WTC11 (cell line): ENCODE results near the gene LCNL1.

Experiments used
- CBFB ChIP-seq: sonication (generic); formaldehyde crosslinking; IDR thresholded peaks from 2 replicates; pipeline ENCODE4 v1.8.1; 2022; ENCODE audit warnings: mild to moderate bottlenecking, low read depth, missing genetic modification reagents
- CTCF ChIP-seq: fragments of 200-600 bp; IDR thresholded peaks from 2 replicates; pipeline ENCODE4 v1.8.0; 2022; ENCODE audit warnings: antibody characterized with exemption
- E2F4 ChIP-seq: sonication (generic); formaldehyde crosslinking; IDR thresholded peaks from 2 replicates; pipeline ENCODE4 v1.8.1; 2022; ENCODE audit warnings: low read depth, mild to moderate bottlenecking, moderate library complexity, missing genetic modification reagents, borderline replicate concordance
- ETV6 ChIP-seq: sonication (generic); formaldehyde crosslinking; IDR thresholded peaks from 2 replicates; pipeline ENCODE4 v1.8.1; 2022; ENCODE audit warnings: mild to moderate bottlenecking, missing genetic modification reagents
- JUN ChIP-seq: sonication (generic); formaldehyde crosslinking; IDR thresholded peaks from 2 replicates; pipeline ENCODE4 v1.8.0; 2023; ENCODE audit warnings: mild to moderate bottlenecking, missing genetic modification reagents
- NR1H2 ChIP-seq: sonication (generic); formaldehyde crosslinking; IDR thresholded peaks from 2 replicates; pipeline ENCODE4 v1.9.0; 2021; ENCODE audit warnings: mild to moderate bottlenecking, moderate library complexity, missing genetic modification reagents
- SP1 ChIP-seq: sonication (generic); formaldehyde crosslinking; conservative IDR thresholded peaks from 2 replicates; pipeline ENCODE4 v1.8.1; 2022; ENCODE audit warnings: missing genetic modification reagents
- TEAD4 ChIP-seq: sonication (generic); formaldehyde crosslinking; IDR thresholded peaks from 2 replicates; pipeline ENCODE4 v1.8.0; 2022; ENCODE audit warnings: mild to moderate bottlenecking, missing genetic modification reagents
- ZNF425 ChIP-seq: fragments of 250-450 bp; sonication (Bioruptor Pico); conservative IDR thresholded peaks from 2 replicates; pipeline ENCODE4 v1.9.0; 2021; ENCODE audit warnings: mild to moderate bottlenecking
- TF ChIP-seq, protein P1 (sequence below): sonication (generic); formaldehyde crosslinking; IDR thresholded peaks from 2 replicates; pipeline ENCODE4 v1.8.0; 2023; ENCODE audit warnings: mild to moderate bottlenecking, missing genetic modification reagents

- TF ChIP-seq CTCF (no peak), ZNF425 (no peak), JUN (no peak), E2F4 (CRISPR knock-in tag) (no peak), CBFB (CRISPR knock-in tag) (no peak), TEAD4 (CRISPR knock-in tag) (no peak), NR1H2 (CRISPR knock-in tag) (no peak), SP1 (no peak), ETV6 (no peak)
- TF ChIP-seq, protein P1, sequence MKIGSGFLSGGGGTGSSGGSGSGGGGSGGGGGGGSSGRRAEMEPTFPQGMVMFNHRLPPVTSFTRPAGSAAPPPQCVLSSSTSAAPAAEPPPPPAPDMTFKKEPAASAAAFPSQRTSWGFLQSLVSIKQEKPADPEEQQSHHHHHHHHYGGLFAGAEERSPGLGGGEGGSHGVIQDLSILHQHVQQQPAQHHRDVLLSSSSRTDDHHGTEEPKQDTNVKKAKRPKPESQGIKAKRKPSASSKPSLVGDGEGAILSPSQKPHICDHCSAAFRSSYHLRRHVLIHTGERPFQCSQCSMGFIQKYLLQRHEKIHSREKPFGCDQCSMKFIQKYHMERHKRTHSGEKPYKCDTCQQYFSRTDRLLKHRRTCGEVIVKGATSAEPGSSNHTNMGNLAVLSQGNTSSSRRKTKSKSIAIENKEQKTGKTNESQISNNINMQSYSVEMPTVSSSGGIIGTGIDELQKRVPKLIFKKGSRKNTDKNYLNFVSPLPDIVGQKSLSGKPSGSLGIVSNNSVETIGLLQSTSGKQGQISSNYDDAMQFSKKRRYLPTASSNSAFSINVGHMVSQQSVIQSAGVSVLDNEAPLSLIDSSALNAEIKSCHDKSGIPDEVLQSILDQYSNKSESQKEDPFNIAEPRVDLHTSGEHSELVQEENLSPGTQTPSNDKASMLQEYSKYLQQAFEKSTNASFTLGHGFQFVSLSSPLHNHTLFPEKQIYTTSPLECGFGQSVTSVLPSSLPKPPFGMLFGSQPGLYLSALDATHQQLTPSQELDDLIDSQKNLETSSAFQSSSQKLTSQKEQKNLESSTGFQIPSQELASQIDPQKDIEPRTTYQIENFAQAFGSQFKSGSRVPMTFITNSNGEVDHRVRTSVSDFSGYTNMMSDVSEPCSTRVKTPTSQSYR, result no peak
These were observed 31.1 kb upstream of the LCNL1 start, which contains the start of gene LCN12 for GRCh38 chr9:136951541-136952320.
